K562 (cell line): ENCODE data around the gene GIMAP8. TPM values are rescaled to one million over a fixed set of nuclear protein-coding genes. Genes with fewer than 3 reads are reported as not detected.

Source experiments
- BRD4 ChIP-seq: fragments of 200-600 bp; sonication (generic); IDR thresholded peaks from 2 replicates; pipeline ENCODE4 v1.6.1; 2017; ENCODE audit warnings: inconsistent platforms
- CXXC5 ChIP-seq: fragments of 250-450 bp; sonication (Bioruptor Pico); IDR thresholded peaks from 2 replicates; pipeline ENCODE4 v1.8.0; 2022; ENCODE audit warnings: inconsistent platforms, mild to moderate bottlenecking, moderate library complexity
- ESRRB ChIP-seq: fragments of 250-450 bp; sonication (Bioruptor Pico); IDR thresholded peaks from 2 replicates; pipeline ENCODE4 v1.5.0; 2020; ENCODE audit warnings: mild to moderate bottlenecking, moderate library complexity, borderline replicate concordance
- ETS2 ChIP-seq: IDR thresholded peaks from 2 replicates; pipeline ENCODE4 v1.6.1; 2016; ENCODE audit warnings: borderline replicate concordance, missing genetic modification characterization, mild to moderate bottlenecking, moderate library complexity, missing compliant biosample characterization; ENCODE audit not compliant: poor library complexity, severe bottlenecking
- KAT7 ChIP-seq: sonication (generic); formaldehyde crosslinking; IDR thresholded peaks from 2 replicates; pipeline ENCODE4 v1.8.0; 2022; ENCODE audit warnings: missing genetic modification reagents, mild to moderate bottlenecking, borderline replicate concordance
- RBBP5 ChIP-seq: fragments of 200-600 bp; sonication (generic); IDR thresholded peaks from 2 replicates; pipeline ENCODE4 v1.6.1; 2012; ENCODE audit warnings: borderline replicate concordance, mild to moderate bottlenecking, low read length, control low read depth, inconsistent platforms; ENCODE audit not compliant: insufficient read depth, poor library complexity, severe bottlenecking
- RBM34 ChIP-seq: fragments of 200-400 bp; formaldehyde crosslinking; IDR thresholded peaks from 2 replicates; pipeline ENCODE4 v1.6.1; 2018; ENCODE audit warnings: low read length, borderline replicate concordance; ENCODE audit not compliant: insufficient read depth
- TEAD4 ChIP-seq, 2 experiments: sonication (generic) in 1 of 2; formaldehyde crosslinking in 1 of 2; IDR thresholded peaks; 2 replicates each; pipeline versions ENCODE4 v1.6.1 to v1.8.0; 2012 to 2022; ENCODE audit warnings: borderline replicate concordance in 1 of 2, inconsistent platforms in 1 of 2, low read length in 1 of 2, mild to moderate bottlenecking in 1 of 2, missing genetic modification reagents in 1 of 2
- ZNF282 ChIP-seq: sonication (generic); formaldehyde crosslinking; IDR thresholded peaks from 2 replicates; pipeline ENCODE4 v1.8.1; 2023; ENCODE audit warnings: missing genetic modification reagents
- ZNF707 ChIP-seq: fragments of 250-450 bp; sonication (Bioruptor Pico); conservative IDR thresholded peaks from 2 replicates; pipeline ENCODE4 v1.8.0; 2022; ENCODE audit warnings: inconsistent platforms, mild to moderate bottlenecking, moderate library complexity
- polyA plus RNA-seq, 8 experiments: library from polyadenylated mRNA; depleted of rRNA in 4 of 8; stranded (reverse) in 5 of 8; unstranded in 3 of 8; fragments of >200 nt; fragmentation: Nextera tagmentation in 2 of 8; fragmentation: Illumina TruSeq in 1 of 8; extraction: Ambion mirVana in 2 of 8; extraction: Trizol in 1 of 8; gene quantifications; 2 replicates each; pipeline versions ENCODE4 v1.2.1 to v1.2.3, GENCODE V29; 2011 to 2014; ENCODE audit warnings: inconsistent platforms in 1 of 8, missing spikeins in 1 of 8
- total RNA-seq, 7 experiments: library from RNA; depleted of rRNA in 6 of 7; stranded (reverse); fragments of >200 nt in 6 of 7; fragmentation: Illumina TruSeq in 2 of 7; extraction: Trizol in 2 of 7; gene quantifications; 2 replicates each; pipeline versions ENCODE4 v1.2.1 to v1.2.3, GENCODE V29; 2011 to 2021; ENCODE audit warnings: low replicate concordance in 1 of 7
- TF ChIP-seq, protein P1 (sequence below): fragments of 450-650 bp; formaldehyde crosslinking; IDR thresholded peaks from 2 replicates; pipeline ENCODE4 v1.4.0; 2020; ENCODE audit warnings: mild to moderate bottlenecking
- TF ChIP-seq, protein P2 (sequence below): fragments of 200-600 bp; sonication (generic); IDR thresholded peaks from one replicate; pipeline ENCODE4 v1.6.1; 2012; ENCODE audit warnings: mild to moderate bottlenecking, low read depth, low read length, inconsistent platforms

GIMAP8 gene
- total and polyA plus RNA-seq, 9 of the 15 experiments (the other 6 are each of a cell fraction or from before 2014, with no cell fraction given) = not detected

DNA sequence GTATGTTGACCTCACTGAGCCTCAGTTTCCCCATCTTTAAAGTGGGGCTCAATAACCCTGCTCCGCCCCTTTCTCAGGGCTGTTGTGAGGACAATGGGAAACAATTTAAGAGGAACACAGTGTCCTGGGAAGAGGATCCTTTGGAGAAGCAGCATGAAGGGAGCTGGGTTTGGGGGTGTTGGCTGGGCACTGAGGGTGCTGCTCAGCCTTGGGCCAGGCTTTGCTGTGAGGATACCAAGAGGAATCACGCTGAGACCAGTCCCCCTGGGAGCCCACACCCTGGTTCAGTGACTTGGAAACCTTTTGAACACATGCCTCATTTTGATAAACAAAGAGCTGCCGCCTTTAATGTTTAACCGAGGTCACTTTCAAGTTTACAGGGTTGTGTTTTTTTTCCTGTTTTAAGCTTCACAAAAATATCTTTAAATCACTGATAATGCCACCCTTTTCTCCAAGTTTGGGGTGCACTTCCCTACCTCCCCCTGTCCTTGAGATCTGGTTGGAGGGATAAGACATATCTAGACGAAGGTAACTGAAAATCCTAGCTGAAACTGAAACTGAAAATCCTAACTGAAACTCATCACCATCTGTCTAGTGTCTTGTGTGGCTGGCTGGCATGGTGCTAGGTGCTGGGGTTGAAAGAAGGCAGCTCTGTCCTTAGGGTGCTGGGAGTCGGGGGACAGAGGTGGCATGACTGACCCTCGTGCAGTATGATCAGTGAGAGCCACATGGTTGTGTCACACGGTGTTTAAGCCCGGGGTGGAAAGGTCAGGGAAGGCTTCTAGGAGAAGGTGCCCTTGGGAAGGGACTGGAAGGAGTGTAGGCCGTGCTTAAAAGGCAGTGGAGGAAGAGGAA lies 43.6 kb upstream of the GIMAP8 start (continued):
- TF ChIP-seq, protein P1, sequence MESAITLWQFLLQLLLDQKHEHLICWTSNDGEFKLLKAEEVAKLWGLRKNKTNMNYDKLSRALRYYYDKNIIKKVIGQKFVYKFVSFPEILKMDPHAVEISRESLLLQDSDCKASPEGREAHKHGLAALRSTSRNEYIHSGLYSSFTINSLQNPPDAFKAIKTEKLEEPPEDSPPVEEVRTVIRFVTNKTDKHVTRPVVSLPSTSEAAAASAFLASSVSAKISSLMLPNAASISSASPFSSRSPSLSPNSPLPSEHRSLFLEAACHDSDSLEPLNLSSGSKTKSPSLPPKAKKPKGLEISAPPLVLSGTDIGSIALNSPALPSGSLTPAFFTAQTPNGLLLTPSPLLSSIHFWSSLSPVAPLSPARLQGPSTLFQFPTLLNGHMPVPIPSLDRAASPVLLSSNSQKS (CRISPR knock-in tag) = no peak
- no peak for TF ChIP-seq CXXC5 (CRISPR knock-in tag)
- TF ChIP-seq ETS2 (tag) = no peak
- TF ChIP-seq KAT7 (CRISPR knock-in tag) = no peak
- TF ChIP-seq BRD4 = no peak
- TF ChIP-seq RBBP5 = peak; percentile 18
- TF ChIP-seq TEAD4 (IDR thresholded peaks at IDR 0.05; ENCODE audit: low read length) = no peak
- no peak for TF ChIP-seq TEAD4 (CRISPR knock-in tag; IDR thresholded peaks at IDR 0.05; ENCODE audit: borderline replicate concordance)
- no peak for TF ChIP-seq RBM34
- no peak for TF ChIP-seq ZNF707 (CRISPR knock-in tag)
- TF ChIP-seq, protein P2, sequence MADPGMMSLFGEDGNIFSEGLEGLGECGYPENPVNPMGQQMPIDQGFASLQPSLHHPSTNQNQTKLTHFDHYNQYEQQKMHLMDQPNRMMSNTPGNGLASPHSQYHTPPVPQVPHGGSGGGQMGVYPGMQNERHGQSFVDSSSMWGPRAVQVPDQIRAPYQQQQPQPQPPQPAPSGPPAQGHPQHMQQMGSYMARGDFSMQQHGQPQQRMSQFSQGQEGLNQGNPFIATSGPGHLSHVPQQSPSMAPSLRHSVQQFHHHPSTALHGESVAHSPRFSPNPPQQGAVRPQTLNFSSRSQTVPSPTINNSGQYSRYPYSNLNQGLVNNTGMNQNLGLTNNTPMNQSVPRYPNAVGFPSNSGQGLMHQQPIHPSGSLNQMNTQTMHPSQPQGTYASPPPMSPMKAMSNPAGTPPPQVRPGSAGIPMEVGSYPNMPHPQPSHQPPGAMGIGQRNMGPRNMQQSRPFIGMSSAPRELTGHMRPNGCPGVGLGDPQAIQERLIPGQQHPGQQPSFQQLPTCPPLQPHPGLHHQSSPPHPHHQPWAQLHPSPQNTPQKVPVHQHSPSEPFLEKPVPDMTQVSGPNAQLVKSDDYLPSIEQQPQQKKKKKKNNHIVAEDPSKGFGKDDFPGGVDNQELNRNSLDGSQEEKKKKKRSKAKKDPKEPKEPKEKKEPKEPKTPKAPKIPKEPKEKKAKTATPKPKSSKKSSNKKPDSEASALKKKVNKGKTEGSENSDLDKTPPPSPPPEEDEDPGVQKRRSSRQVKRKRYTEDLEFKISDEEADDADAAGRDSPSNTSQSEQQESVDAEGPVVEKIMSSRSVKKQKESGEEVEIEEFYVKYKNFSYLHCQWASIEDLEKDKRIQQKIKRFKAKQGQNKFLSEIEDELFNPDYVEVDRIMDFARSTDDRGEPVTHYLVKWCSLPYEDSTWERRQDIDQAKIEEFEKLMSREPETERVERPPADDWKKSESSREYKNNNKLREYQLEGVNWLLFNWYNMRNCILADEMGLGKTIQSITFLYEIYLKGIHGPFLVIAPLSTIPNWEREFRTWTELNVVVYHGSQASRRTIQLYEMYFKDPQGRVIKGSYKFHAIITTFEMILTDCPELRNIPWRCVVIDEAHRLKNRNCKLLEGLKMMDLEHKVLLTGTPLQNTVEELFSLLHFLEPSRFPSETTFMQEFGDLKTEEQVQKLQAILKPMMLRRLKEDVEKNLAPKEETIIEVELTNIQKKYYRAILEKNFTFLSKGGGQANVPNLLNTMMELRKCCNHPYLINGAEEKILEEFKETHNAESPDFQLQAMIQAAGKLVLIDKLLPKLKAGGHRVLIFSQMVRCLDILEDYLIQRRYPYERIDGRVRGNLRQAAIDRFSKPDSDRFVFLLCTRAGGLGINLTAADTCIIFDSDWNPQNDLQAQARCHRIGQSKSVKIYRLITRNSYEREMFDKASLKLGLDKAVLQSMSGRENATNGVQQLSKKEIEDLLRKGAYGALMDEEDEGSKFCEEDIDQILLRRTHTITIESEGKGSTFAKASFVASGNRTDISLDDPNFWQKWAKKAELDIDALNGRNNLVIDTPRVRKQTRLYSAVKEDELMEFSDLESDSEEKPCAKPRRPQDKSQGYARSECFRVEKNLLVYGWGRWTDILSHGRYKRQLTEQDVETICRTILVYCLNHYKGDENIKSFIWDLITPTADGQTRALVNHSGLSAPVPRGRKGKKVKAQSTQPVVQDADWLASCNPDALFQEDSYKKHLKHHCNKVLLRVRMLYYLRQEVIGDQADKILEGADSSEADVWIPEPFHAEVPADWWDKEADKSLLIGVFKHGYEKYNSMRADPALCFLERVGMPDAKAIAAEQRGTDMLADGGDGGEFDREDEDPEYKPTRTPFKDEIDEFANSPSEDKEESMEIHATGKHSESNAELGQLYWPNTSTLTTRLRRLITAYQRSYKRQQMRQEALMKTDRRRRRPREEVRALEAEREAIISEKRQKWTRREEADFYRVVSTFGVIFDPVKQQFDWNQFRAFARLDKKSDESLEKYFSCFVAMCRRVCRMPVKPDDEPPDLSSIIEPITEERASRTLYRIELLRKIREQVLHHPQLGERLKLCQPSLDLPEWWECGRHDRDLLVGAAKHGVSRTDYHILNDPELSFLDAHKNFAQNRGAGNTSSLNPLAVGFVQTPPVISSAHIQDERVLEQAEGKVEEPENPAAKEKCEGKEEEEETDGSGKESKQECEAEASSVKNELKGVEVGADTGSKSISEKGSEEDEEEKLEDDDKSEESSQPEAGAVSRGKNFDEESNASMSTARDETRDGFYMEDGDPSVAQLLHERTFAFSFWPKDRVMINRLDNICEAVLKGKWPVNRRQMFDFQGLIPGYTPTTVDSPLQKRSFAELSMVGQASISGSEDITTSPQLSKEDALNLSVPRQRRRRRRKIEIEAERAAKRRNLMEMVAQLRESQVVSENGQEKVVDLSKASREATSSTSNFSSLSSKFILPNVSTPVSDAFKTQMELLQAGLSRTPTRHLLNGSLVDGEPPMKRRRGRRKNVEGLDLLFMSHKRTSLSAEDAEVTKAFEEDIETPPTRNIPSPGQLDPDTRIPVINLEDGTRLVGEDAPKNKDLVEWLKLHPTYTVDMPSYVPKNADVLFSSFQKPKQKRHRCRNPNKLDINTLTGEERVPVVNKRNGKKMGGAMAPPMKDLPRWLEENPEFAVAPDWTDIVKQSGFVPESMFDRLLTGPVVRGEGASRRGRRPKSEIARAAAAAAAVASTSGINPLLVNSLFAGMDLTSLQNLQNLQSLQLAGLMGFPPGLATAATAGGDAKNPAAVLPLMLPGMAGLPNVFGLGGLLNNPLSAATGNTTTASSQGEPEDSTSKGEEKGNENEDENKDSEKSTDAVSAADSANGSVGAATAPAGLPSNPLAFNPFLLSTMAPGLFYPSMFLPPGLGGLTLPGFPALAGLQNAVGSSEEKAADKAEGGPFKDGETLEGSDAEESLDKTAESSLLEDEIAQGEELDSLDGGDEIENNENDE = no peak
- TF ChIP-seq ESRRB = no peak
- TF ChIP-seq ZNF282 (CRISPR knock-in tag) = no peak
